Panc1 (cell line): ENCODE data around the gene HEPHL1.

ENCODE experiments used
- POLR2AphosphoS5 ChIP-seq: IDR thresholded peaks from 2 replicates; pipeline ENCODE4 v1.6.1; 2012; ENCODE audit warnings: mild to moderate bottlenecking, low read depth, low read length, moderate library complexity
- SIN3A ChIP-seq: IDR thresholded peaks from 2 replicates; pipeline ENCODE4 v1.6.1; 2012; ENCODE audit warnings: low read depth, mild to moderate bottlenecking, low read length, moderate library complexity, borderline replicate concordance; ENCODE audit not compliant: insufficient read depth
- TCF7L2 ChIP-seq: IDR thresholded peaks from 2 replicates; pipeline ENCODE4 v1.6.1; 2011; ENCODE audit warnings: mild to moderate bottlenecking, low read depth, low read length, inconsistent platforms
- TF ChIP-seq, protein P1 (sequence below): fragments of 450-650 bp; IDR thresholded peaks from 2 replicates; pipeline ENCODE4 v1.5.1; 2017; ENCODE audit warnings: mild to moderate bottlenecking
- TF ChIP-seq, protein P2 (sequence below), 2 experiments: IDR thresholded peaks; 2 replicates each; pipeline ENCODE4 v1.6.1; 2011 to 2012; ENCODE audit warnings: low read depth in 2 of 2, control low read depth in 1 of 2, low read length in 1 of 2, mild to moderate bottlenecking in 1 of 2, moderate library complexity in 1 of 2; ENCODE audit not compliant: insufficient read depth in 1 of 2

DNA sequence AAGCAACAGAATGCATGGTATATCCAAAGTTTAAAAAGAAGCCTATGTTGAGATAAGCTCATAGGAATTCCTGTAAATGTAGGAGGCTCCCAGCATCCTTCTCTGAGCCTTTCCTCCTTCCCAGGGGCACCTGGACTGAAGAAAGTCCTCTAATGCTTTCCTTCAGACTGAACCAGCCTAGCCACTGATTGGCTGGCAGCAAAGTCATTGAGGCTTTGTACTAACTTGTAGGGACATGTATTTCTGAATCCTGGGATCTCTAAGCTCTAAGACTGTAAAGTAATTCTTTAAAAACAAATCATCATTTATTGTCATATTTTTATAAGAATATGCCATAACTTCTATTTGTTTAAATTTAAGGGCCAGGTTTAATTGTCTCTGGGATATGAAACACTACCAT is 83.6 kb downstream of the HEPHL1 start:
- TF ChIP-seq, protein P1, sequence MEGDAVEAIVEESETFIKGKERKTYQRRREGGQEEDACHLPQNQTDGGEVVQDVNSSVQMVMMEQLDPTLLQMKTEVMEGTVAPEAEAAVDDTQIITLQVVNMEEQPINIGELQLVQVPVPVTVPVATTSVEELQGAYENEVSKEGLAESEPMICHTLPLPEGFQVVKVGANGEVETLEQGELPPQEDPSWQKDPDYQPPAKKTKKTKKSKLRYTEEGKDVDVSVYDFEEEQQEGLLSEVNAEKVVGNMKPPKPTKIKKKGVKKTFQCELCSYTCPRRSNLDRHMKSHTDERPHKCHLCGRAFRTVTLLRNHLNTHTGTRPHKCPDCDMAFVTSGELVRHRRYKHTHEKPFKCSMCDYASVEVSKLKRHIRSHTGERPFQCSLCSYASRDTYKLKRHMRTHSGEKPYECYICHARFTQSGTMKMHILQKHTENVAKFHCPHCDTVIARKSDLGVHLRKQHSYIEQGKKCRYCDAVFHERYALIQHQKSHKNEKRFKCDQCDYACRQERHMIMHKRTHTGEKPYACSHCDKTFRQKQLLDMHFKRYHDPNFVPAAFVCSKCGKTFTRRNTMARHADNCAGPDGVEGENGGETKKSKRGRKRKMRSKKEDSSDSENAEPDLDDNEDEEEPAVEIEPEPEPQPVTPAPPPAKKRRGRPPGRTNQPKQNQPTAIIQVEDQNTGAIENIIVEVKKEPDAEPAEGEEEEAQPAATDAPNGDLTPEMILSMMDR, result no peak
- TF ChIP-seq, protein P2, sequence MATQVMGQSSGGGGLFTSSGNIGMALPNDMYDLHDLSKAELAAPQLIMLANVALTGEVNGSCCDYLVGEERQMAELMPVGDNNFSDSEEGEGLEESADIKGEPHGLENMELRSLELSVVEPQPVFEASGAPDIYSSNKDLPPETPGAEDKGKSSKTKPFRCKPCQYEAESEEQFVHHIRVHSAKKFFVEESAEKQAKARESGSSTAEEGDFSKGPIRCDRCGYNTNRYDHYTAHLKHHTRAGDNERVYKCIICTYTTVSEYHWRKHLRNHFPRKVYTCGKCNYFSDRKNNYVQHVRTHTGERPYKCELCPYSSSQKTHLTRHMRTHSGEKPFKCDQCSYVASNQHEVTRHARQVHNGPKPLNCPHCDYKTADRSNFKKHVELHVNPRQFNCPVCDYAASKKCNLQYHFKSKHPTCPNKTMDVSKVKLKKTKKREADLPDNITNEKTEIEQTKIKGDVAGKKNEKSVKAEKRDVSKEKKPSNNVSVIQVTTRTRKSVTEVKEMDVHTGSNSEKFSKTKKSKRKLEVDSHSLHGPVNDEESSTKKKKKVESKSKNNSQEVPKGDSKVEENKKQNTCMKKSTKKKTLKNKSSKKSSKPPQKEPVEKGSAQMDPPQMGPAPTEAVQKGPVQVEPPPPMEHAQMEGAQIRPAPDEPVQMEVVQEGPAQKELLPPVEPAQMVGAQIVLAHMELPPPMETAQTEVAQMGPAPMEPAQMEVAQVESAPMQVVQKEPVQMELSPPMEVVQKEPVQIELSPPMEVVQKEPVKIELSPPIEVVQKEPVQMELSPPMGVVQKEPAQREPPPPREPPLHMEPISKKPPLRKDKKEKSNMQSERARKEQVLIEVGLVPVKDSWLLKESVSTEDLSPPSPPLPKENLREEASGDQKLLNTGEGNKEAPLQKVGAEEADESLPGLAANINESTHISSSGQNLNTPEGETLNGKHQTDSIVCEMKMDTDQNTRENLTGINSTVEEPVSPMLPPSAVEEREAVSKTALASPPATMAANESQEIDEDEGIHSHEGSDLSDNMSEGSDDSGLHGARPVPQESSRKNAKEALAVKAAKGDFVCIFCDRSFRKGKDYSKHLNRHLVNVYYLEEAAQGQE (IDR thresholded peaks at IDR 0.05; ENCODE audit: insufficient read depth in 1 of 2, low read depth in 2 of 2, low read length in 1 of 2), result no peak
- TF ChIP-seq POLR2AphosphoS5, result no peak
- no peak for TF ChIP-seq TCF7L2
- no peak for TF ChIP-seq SIN3A
